ENCODE measurements around the gene ADGRV1. TPM values are rescaled to one million over a fixed set of nuclear protein-coding genes. Genes with fewer than 3 reads are reported as not detected.
A peak's percentile ranks its signal among the peaks of the same experiment; 100 is the strongest.

Gene ADGRV1
- total RNA-seq, 4 donors from 2014 or later = 1.9 to 11.3 TPM; not detected in 2

GRCh38 chr5:91178461-91178860 lies 619.9 kb downstream of the ADGRV1 start:
- H3K9me3 ChIP-seq = no peaks in the 10 kb centered on the region
- H3K36me3 ChIP-seq = no peaks in the 10 kb centered on the region
- H3K4me3 ChIP-seq = no peak overlapping the region
- TF ChIP-seq, protein P1, sequence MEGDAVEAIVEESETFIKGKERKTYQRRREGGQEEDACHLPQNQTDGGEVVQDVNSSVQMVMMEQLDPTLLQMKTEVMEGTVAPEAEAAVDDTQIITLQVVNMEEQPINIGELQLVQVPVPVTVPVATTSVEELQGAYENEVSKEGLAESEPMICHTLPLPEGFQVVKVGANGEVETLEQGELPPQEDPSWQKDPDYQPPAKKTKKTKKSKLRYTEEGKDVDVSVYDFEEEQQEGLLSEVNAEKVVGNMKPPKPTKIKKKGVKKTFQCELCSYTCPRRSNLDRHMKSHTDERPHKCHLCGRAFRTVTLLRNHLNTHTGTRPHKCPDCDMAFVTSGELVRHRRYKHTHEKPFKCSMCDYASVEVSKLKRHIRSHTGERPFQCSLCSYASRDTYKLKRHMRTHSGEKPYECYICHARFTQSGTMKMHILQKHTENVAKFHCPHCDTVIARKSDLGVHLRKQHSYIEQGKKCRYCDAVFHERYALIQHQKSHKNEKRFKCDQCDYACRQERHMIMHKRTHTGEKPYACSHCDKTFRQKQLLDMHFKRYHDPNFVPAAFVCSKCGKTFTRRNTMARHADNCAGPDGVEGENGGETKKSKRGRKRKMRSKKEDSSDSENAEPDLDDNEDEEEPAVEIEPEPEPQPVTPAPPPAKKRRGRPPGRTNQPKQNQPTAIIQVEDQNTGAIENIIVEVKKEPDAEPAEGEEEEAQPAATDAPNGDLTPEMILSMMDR (IDR thresholded peaks at IDR 0.05) = no peak
- H3K27ac ChIP-seq = peak overlapping the region; percentile 53 to 64
- no peak for DNase-seq
- H3K27me3 ChIP-seq = no peaks in the 10 kb centered on the region
- no peaks in the 10 kb centered on the region for H3K4me1 ChIP-seq
- intact Hi-C loops (cut with DNase I; ENCODE audit: low total_unique reads) = no loop called here

GRCh38 chr5:91179018-91179417 lies 620.4 kb downstream of the ADGRV1 start:
- Histone ChIP-seq H3K9me3 (no peaks in the 10 kb centered on the region), H3K36me3 (no peaks in the 10 kb centered on the region), H3K27me3 (no peaks in the 10 kb centered on the region), H3K4me3 (no peak overlapping the region), H3K27ac (peak overlapping the region; percentile 53 to 64), H3K4me1 (no peaks in the 10 kb centered on the region)
- DNase-seq = no peak
- no peak for TF ChIP-seq POLR2A (IDR thresholded peaks at IDR 0.05)
- intact Hi-C loops (cut with DNase I; ENCODE audit: low total_unique reads) = no loop called here

- TF ChIP-seq, protein P1 (IDR thresholded peaks at IDR 0.05) = no peak
- Histone ChIP-seq H3K36me3 (no peaks in the 10 kb centered on the region), H3K27me3 (no peaks in the 10 kb centered on the region), H3K4me1 (no peaks in the 10 kb centered on the region), H3K9me3 (no peaks in the 10 kb centered on the region), H3K27ac (no peak overlapping the region), H3K4me3 (no peak overlapping the region)
- intact Hi-C loops (cut with DNase I; ENCODE audit: low total_unique reads) = no loop called here
- DNase-seq = no peak
These were observed 621.9 kb downstream of the ADGRV1 start for GRCh38 chr5:91180506-91180905.

DNA sequence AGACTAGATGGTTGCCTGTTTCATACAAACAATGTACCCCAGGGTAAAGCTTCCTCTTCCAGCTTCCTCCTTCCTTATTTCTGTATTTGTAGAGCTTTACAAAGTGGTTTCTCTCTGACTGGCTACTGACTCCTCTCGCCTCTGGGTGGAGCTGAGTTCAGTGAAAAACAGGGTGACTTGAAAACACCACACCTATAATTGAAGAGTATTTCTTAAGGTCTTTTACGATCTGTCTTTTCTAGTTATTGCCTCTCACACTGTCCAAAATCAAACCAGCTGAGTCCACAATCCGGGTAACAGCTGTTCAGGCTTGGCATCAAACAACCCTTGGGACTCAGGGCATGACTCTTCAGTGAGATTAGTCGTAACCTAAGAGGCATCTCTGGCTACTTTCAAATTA lies 624.2 kb downstream of the ADGRV1 start:
- TF ChIP-seq POLR2A (IDR thresholded peaks at IDR 0.05) = no peak
- TF ChIP-seq, protein P1 (IDR thresholded peaks at IDR 0.05) = no peak
- no peak overlapping the region for H3K4me3 ChIP-seq
- H3K4me1 ChIP-seq = no peaks in the 10 kb centered on the region
- no peaks in the 10 kb centered on the region for H3K27me3 ChIP-seq
- H3K36me3 ChIP-seq = no peaks in the 10 kb centered on the region
- no peak overlapping the region for H3K27ac ChIP-seq
- H3K9me3 ChIP-seq = no peaks in the 10 kb centered on the region
- intact Hi-C loops (cut with DNase I; ENCODE audit: low total_unique reads) = no loop called here
- DNase-seq = no peak

DNA sequence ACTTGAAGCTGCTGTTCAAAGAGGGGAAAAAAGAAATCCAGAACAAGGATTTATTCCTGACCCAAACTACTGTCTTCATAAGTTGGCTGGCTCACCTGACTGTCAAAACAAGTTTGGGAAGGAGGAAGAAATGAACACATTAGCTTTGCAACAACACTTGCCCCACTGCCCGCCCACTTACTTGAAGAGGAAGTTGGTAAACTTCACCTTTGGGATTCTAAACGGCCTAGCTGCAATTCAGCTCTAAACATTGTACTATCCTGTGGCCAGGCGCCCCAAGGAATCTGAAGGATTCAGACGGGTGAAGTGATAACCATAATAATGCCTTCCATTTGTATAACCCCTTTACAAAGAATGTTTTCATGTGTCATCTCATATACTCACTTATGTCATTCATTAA lies 625.1 kb downstream of the ADGRV1 start:
- intact Hi-C loops (cut with DNase I; ENCODE audit: low total_unique reads) = no loop called here
- Histone ChIP-seq H3K9me3 (no peaks in the 10 kb centered on the region), H3K4me3 (no peak overlapping the region), H3K27ac (no peak overlapping the region), H3K36me3 (no peaks in the 10 kb centered on the region), H3K27me3 (no peaks in the 10 kb centered on the region), H3K4me1 (no peaks in the 10 kb centered on the region)
- no peak for DNase-seq
- TF ChIP-seq, protein P1 (IDR thresholded peaks at IDR 0.05) = no peak
- TF ChIP-seq POLR2A (IDR thresholded peaks at IDR 0.05) = no peak

GRCh38 chr5:91186101-91186500 lies 627.5 kb downstream of the ADGRV1 start:
- H3K36me3 ChIP-seq = no peaks in the 10 kb centered on the region
- H3K4me3 ChIP-seq = no peak overlapping the region
- H3K4me1 ChIP-seq = no peaks in the 10 kb centered on the region
- intact Hi-C loops (cut with DNase I; ENCODE audit: low total_unique reads) = no loop called here
- no peaks in the 10 kb centered on the region for H3K27me3 ChIP-seq
- no peak for DNase-seq
- no peak overlapping the region for H3K27ac ChIP-seq
- H3K9me3 ChIP-seq = no peaks in the 10 kb centered on the region
- TF ChIP-seq, protein P1 (IDR thresholded peaks at IDR 0.05) = no peak
- no peak for TF ChIP-seq POLR2A (IDR thresholded peaks at IDR 0.05)
